Stomach (tissue), 9 donors: ENCODE results near the gene RAB7B. TPM values are rescaled to one million over a fixed set of nuclear protein-coding genes. Genes with fewer than 3 reads are reported as not detected.
A peak's percentile ranks its signal among the peaks of the same experiment; 100 is the strongest.

ENCODE experiments used
- DNase-seq, 2 donors: peaks; one replicate each; pipeline versions ENCODE4 v3.0.0 to v3.0.0-alpha.2; 2013 to 2019
- H3K27ac ChIP-seq, 5 donors: fragments of 200-600 bp in 4 of 5; sonication (generic) in 4 of 5; one replicate each; pipeline ENCODE4 v1.5.1; 2013 to 2019; ENCODE audit warnings: mild to moderate bottlenecking in 1 of 5, moderate library complexity in 1 of 5
- H3K27me3 ChIP-seq, 3 donors: fragments of 200-600 bp; sonication (generic); one replicate each; pipeline ENCODE4 v1.5.1; 2017 to 2019; ENCODE audit warnings: mixed run types in 1 of 3
- H3K36me3 ChIP-seq, 4 donors: fragments of 200-600 bp; sonication (generic); 1 replicate in 3 of 4; 2 replicates in 1 of 4; pipeline ENCODE4 v1.5.1; 2016 to 2019
- H3K4me1 ChIP-seq, 4 donors: fragments of 200-600 bp; sonication (generic); one replicate each; pipeline ENCODE4 v1.5.1; 2016 to 2019
- H3K4me3 ChIP-seq, 4 donors: fragments of 200-600 bp; sonication (generic) in 3 of 4; one replicate each; pipeline ENCODE4 v1.5.1; 2016 to 2019; ENCODE audit warnings: mild to moderate bottlenecking in 1 of 4
- H3K9me3 ChIP-seq, 4 donors: fragments of 200-600 bp; sonication (generic); one replicate each; pipeline ENCODE4 v1.5.1; 2016 to 2019
- EP300 ChIP-seq: sonication (generic); formaldehyde crosslinking; IDR thresholded peaks from one replicate; pipeline ENCODE4 v1.6.1; 2017; ENCODE audit warnings: antibody characterized with exemption
- POLR2A ChIP-seq, 4 donors: fragments of 450-650 bp; IDR thresholded peaks; one replicate each; pipeline ENCODE4 v1.6.1; 2016; ENCODE audit warnings: antibody characterized with exemption in 4 of 4, control low read depth in 2 of 4, mild to moderate bottlenecking in 1 of 4, moderate library complexity in 1 of 4
- POLR2AphosphoS5 ChIP-seq, 3 donors: sonication (generic); formaldehyde crosslinking; IDR thresholded peaks; one replicate each; pipeline ENCODE4 v1.6.1; 2016; ENCODE audit warnings: antibody characterized with exemption in 3 of 3
- WGBS, 5 donors: extraction: QIAGEN DNeasy Blood & Tissue Kit in 3 of 5; methylation state at CpG; one replicate each; pipeline versions ENCODE4 v1.1.5 to v1.1.7; 2013 to 2018; 5-methylcytosine and 5-hydroxymethylcytosine counted together
- intact Hi-C: fragments of 100-400 bp; cut with DNase I; formaldehyde crosslinking; loops from one replicate; pipeline ENCODE4 v1.15.1; 2023; ENCODE audit warnings: low total_unique reads
- polyA plus RNA-seq, 3 donors: library from polyadenylated mRNA; stranded (reverse); fragments of 200-250 nt; gene quantifications; one replicate each; pipeline ENCODE4 v1.2.3, GENCODE V29; 2013
- total RNA-seq, 5 donors: library from RNA; depleted of rRNA; stranded (reverse); fragments of >200 nt; gene quantifications; one replicate each; pipeline versions ENCODE4 v1.1.0 to v1.2.3, GENCODE V29; 2014 to 2016
- TF ChIP-seq, protein P1 (sequence below), 7 experiments: fragments of 450-650 bp in 4 of 7; fragments of 200-600 bp in 3 of 7; sonication (generic) in 3 of 7; IDR thresholded peaks; one replicate each; pipeline ENCODE4 v1.5.1; 2016 to 2019; ENCODE audit warnings: antibody characterized with exemption in 7 of 7, control low read depth in 2 of 7, mild to moderate bottlenecking in 1 of 7
- donor health status: healthy with polysubstance abuse.
- donor health status: Bipolar disorder and iron deficiency.
- donor health status: healthy.

RAB7B gene
- total and polyA plus RNA-seq, 8 donors = 0.89 to 14.0 (median 6.2) TPM; not detected in 1

DNA sequence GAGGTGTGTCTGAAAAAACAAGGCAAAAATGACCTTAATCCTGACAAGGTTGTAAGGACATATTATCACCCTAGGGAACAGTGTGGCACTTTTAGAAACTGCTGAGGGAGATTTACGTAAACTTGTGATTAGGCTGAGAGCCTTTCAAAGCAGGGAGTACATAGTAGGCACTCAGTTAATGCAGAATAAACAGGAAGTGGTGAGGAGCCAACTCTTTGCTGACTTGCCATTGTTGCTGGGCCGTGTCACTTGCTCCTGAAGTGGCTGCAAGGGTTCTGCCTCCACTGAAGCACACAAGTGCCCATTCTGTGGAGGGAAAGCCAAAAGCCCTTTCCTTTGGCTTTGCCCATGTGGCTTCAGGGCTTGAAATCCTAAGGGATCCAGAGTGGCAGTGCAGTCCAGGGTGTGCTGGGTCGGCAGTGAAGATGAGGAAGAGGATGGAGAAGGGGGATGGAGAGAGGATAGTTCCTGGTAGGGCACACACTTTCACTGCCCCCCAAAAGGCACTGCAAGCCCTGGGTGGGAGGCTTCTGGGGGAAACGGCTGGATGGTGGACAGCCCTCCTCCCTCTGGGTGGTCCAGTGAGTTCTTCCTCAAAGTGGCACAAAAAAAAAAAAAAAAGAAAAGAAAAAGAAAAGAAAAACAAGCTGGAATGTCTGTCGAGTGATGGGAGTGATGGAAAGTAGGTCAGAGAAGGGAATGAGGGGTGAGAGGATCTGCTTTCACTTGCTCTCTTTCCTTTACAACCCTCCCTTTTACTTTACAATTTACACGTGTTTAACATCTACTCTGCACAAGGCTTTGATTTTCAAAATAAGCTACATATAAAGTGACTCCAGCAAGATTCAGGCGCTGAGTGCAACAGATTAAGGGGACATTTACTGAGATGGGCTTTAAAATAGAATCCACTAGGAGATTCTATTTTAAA lies 36.1 kb upstream of the RAB7B start:
- H3K9me3 ChIP-seq = no peaks in the 10 kb centered on the region
- intact Hi-C loops = no loop called here
- H3K4me3 ChIP-seq = no peak overlapping the region
- H3K27me3 ChIP-seq = peaks cover 0 to 9% (median 4%) of the 10 kb centered on the region in 3 donors
- peaks cover 0 to 5% (median 0%) of the 10 kb centered on the region in 4 donors for H3K4me1 ChIP-seq
- no peaks in the 10 kb centered on the region for H3K36me3 ChIP-seq
- DNase-seq = no peak
- WGBS, 5 donors = 41 to 58% (median 55%) methylated on average over 7 of the region's 7 CpGs
- H3K27ac ChIP-seq = no peak overlapping the region
- no peak for TF ChIP-seq POLR2AphosphoS5 (IDR thresholded peaks at IDR 0.05)
- no peak for TF ChIP-seq EP300
- TF ChIP-seq POLR2A (IDR thresholded peaks at IDR 0.05) = no peak
- TF ChIP-seq, protein P1, sequence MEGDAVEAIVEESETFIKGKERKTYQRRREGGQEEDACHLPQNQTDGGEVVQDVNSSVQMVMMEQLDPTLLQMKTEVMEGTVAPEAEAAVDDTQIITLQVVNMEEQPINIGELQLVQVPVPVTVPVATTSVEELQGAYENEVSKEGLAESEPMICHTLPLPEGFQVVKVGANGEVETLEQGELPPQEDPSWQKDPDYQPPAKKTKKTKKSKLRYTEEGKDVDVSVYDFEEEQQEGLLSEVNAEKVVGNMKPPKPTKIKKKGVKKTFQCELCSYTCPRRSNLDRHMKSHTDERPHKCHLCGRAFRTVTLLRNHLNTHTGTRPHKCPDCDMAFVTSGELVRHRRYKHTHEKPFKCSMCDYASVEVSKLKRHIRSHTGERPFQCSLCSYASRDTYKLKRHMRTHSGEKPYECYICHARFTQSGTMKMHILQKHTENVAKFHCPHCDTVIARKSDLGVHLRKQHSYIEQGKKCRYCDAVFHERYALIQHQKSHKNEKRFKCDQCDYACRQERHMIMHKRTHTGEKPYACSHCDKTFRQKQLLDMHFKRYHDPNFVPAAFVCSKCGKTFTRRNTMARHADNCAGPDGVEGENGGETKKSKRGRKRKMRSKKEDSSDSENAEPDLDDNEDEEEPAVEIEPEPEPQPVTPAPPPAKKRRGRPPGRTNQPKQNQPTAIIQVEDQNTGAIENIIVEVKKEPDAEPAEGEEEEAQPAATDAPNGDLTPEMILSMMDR (IDR thresholded peaks at IDR 0.05) = no peak

DNA sequence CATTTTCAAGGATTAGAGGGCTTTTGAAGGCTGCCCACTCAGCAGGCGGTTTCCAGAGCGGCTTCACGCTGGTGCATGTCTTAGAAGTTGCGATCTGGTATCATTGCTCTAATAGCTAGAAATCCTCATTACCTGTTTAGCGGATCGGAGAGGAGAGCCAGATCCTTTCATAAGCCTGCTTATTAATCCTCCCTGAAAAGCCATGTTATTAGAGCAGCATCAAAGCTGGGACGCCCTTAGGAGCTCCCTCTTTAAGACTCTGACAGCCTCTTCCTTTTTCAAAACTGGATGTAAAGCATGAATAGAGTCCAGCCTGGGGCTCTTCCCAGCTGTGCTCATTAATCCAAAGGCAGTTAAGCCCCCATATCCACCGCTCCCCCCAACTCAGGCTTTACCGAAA lies 34.4 kb upstream of the RAB7B start:
- no peak overlapping the region for H3K4me3 ChIP-seq
- peaks cover 0 to 5% (median 0%) of the 10 kb centered on the region in 4 donors for H3K4me1 ChIP-seq
- TF ChIP-seq POLR2AphosphoS5 (IDR thresholded peaks at IDR 0.05) (no peak), EP300 (no peak)
- TF ChIP-seq, protein P1 (IDR thresholded peaks at IDR 0.05) = no peak
- H3K27me3 ChIP-seq = peaks cover 0 to 9% (median 4%) of the 10 kb centered on the region in 3 donors
- 84 to 95% (median 87%) methylated on average over 9 of the region's 9 CpGs for WGBS, 5 donors
- H3K36me3 ChIP-seq = no peaks in the 10 kb centered on the region
- no peak overlapping the region for H3K27ac ChIP-seq
- DNase-seq = no peak
- H3K9me3 ChIP-seq = no peaks in the 10 kb centered on the region
- intact Hi-C loops = no loop called here

GRCh38 chr1:206036663-206037455 lies 33.7 kb upstream of the RAB7B start:
- H3K27ac ChIP-seq = no peak overlapping the region
- 38 to 44% (median 40%) methylated on average over 2 of the region's 2 CpGs for WGBS, 5 donors
- no peak for DNase-seq
- H3K4me3 ChIP-seq = no peak overlapping the region
- no peaks in the 10 kb centered on the region for H3K9me3 ChIP-seq
- intact Hi-C loops = no loop called here
- TF ChIP-seq POLR2A (IDR thresholded peaks at IDR 0.05) (no peak), EP300 (no peak), POLR2AphosphoS5 (IDR thresholded peaks at IDR 0.05) (no peak)
- TF ChIP-seq, protein P1 (IDR thresholded peaks at IDR 0.05) = no peak
- peaks cover 0 to 9% (median 4%) of the 10 kb centered on the region in 3 donors for H3K27me3 ChIP-seq
- H3K4me1 ChIP-seq = peaks cover 2 to 6% (median 4%) of the 10 kb centered on the region in 4 donors
- no peaks in the 10 kb centered on the region for H3K36me3 ChIP-seq

GRCh38 chr1:206035027-206035426 lies 31.8 kb upstream of the RAB7B start:
- TF ChIP-seq EP300 (no peak), POLR2A (IDR thresholded peaks at IDR 0.05) (no peak), POLR2AphosphoS5 (IDR thresholded peaks at IDR 0.05) (no peak)
- TF ChIP-seq, protein P1 (IDR thresholded peaks at IDR 0.05) = no peak
- H3K4me1 ChIP-seq = peaks cover 5 to 20% (median 15%) of the 10 kb centered on the region in 4 donors
- peak overlapping the region in 3 of 4 donors; percentile 14 to 20 (median 18) for H3K4me3 ChIP-seq
- intact Hi-C loops = no loop called here
- no peaks in the 10 kb centered on the region for H3K36me3 ChIP-seq
- no peaks in the 10 kb centered on the region for H3K9me3 ChIP-seq
- H3K27me3 ChIP-seq = peaks cover 0 to 4% (median 0%) of the 10 kb centered on the region in 3 donors
- WGBS, 5 donors = 15 to 40% (median 24%) methylated on average over 5 of the region's 5 CpGs
- DNase-seq = peak; percentile 50 to 54
- peak overlapping the region in 2 of 5 donors; percentile 6 to 44 for H3K27ac ChIP-seq
